ENCODE results near the gene FERMT2.

FERMT2 gene

GRCh38 chr14:52821805-52822250 is 129.0 kb downstream of the FERMT2 start:
- no peak for DNase-seq (ENCODE audit: low read depth)

- DNase-seq (ENCODE audit: low read depth), result no peak
Measured at GRCh38 chr14:52808101-52808500, 142.7 kb downstream of the FERMT2 start.
